Fibroblast of the aortic adventitia (primary cell): Measurements from ENCODE around the gene ACAD11. TPM values are rescaled to one million over a fixed set of nuclear protein-coding genes. Genes with fewer than 3 reads are reported as not detected.

ENCODE experiments used
- DNase-seq: peaks from one replicate; pipeline ENCODE4 v3.0.0-alpha.2; 2010; ENCODE audit warnings: low read depth
- H3K4me3 ChIP-seq: 2 replicates; pipeline ENCODE4 v1.5.1; 2011; ENCODE audit warnings: low read depth, mild to moderate bottlenecking, control low read depth, low read length, moderate library complexity
- CTCF ChIP-seq: IDR thresholded peaks from 2 replicates; pipeline ENCODE4 v1.5.1; 2011; ENCODE audit warnings: mild to moderate bottlenecking, low read length, control low read depth, inconsistent platforms; ENCODE audit not compliant: insufficient read depth
- total RNA-seq: library from RNA; depleted of rRNA; stranded (reverse); fragments of >200 nt; gene quantifications from 2 replicates; pipeline ENCODE4 v1.2.3, GENCODE V29; 2012; ENCODE audit warnings: low replicate concordance

Gene ACAD11
- total RNA-seq, 1 donor = 37.8 TPM

GRCh38 chr3:132660052-132660810, 622 bp upstream of the ACAD11 start, which contains the start of gene UBA5:
Gene UBA5 (plus strand): TSS chr3:132660329. CDS start chr3:132660538, 209 bp downstream.
- TF ChIP-seq CTCF = no peak
- DNase-seq = peak; percentile 67
- H3K4me3 ChIP-seq = peak within 1 kb of the TSS; percentile 88

- no peak for DNase-seq
- no peak for TF ChIP-seq CTCF
- H3K4me3 ChIP-seq = peak overlapping the region; percentile 88
These were observed 627 bp downstream of the ACAD11 start for GRCh38 chr3:132659000-132659364.

- no peak overlapping the region for H3K4me3 ChIP-seq
- TF ChIP-seq CTCF = no peak
- DNase-seq = no peak
These were observed 1.5 kb downstream of the ACAD11 start for GRCh38 chr3:132657869-132658747.

- DNase-seq = no peak
- no peak overlapping the region for H3K4me3 ChIP-seq
- TF ChIP-seq CTCF = no peak
These were observed 4.1 kb downstream of the ACAD11 start for GRCh38 chr3:132655471-132655870.

- H3K4me3 ChIP-seq = no peak overlapping the region
- DNase-seq = no peak
- no peak for TF ChIP-seq CTCF
These were observed 4.9 kb downstream of the ACAD11 start for GRCh38 chr3:132654721-132655120.

GRCh38 chr3:132654190-132654589, 5.4 kb downstream of the ACAD11 start:
- TF ChIP-seq CTCF = no peak
- H3K4me3 ChIP-seq = no peak overlapping the region

More at GRCh38 chr3:132654190-132654589, 5.4 kb downstream of the ACAD11 start:
- no peak for DNase-seq
